Activated T-helper 2 cell treated with anti-CD3 and anti-CD28 coated beads, Interferon-gamma antibody, Interleukin-2, Interleukin-4, amounts not matched to agents 10 μg/mL and 5 μg/mL and 100 μg/mL, durations not matched to agents 14 hours and 24 hours and 36 hours (primary cell): ENCODE results near the gene XDH. TPM values are rescaled to one million over a fixed set of nuclear protein-coding genes. Genes with fewer than 3 reads are reported as not detected.

Source experiments
- DNase-seq: peaks from one replicate; pipeline ENCODE4 v3.0.0; 2021; ENCODE audit warnings: low spot score
- H3K27ac Mint-ChIP-seq: one replicate; pipeline ENCODE4 v1.8.0; 2021; ENCODE audit warnings: mixed read lengths
- H3K27me3 Mint-ChIP-seq: one replicate; pipeline ENCODE4 v1.8.0; 2021; ENCODE audit warnings: low read depth, mixed read lengths
- H3K36me3 Mint-ChIP-seq: one replicate; pipeline ENCODE4 v1.8.0; 2021; ENCODE audit warnings: low read depth, mixed read lengths
- H3K4me1 Mint-ChIP-seq: one replicate; pipeline ENCODE4 v1.8.0; 2021; ENCODE audit warnings: low read depth, mixed read lengths
- H3K4me3 Mint-ChIP-seq: one replicate; pipeline ENCODE4 v1.8.0; 2021; ENCODE audit warnings: low read depth, mild to moderate bottlenecking, moderate library complexity, mixed read lengths
- H3K9me3 Mint-ChIP-seq: one replicate; pipeline ENCODE4 v1.8.0; 2021; ENCODE audit warnings: mixed read lengths
- intact Hi-C: fragments of 100-400 bp; cut with micrococcal nuclease; formaldehyde crosslinking; loops from one replicate; pipeline ENCODE4 v1.15.1; 2023
- total RNA-seq: library from RNA; stranded (reverse); gene quantifications from 2 replicates; pipeline ENCODE4 v1.2.3, GENCODE V29; 2022

XDH gene
- total RNA-seq, 1 donor from 2014 or later: not detected

DNA sequence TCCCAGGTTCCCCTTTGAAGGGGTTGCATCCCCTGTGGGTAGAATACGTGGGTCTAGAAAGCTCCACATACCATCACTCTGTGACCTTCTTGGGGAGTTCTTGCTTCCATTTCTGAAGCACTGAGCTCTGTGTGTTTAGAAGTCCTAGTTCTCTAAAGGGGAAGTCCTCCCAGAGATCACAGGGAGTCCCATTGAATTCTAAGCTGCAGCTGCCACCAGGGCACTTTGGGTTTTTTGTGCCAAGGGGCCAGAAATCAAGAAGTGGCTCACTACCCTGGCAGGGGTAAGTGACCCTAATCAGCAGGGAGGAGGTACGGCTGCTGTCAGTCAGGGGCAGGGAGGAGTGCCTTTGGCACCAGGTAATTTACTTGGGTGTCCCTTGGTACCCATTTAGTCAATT, 109.7 kb downstream of the XDH start:
- H3K27ac Mint-ChIP-seq: no peak overlapping the region
- H3K4me1 Mint-ChIP-seq: no peaks in the 10 kb centered on the region
- H3K27me3 Mint-ChIP-seq: peaks cover 38% of the 10 kb centered on the region
- no peak for DNase-seq
- H3K4me3 Mint-ChIP-seq: no peak overlapping the region
- no peaks in the 10 kb centered on the region for H3K36me3 Mint-ChIP-seq
- intact Hi-C loops: no loop called here
- peaks cover 5% of the 10 kb centered on the region for H3K9me3 Mint-ChIP-seq

DNA sequence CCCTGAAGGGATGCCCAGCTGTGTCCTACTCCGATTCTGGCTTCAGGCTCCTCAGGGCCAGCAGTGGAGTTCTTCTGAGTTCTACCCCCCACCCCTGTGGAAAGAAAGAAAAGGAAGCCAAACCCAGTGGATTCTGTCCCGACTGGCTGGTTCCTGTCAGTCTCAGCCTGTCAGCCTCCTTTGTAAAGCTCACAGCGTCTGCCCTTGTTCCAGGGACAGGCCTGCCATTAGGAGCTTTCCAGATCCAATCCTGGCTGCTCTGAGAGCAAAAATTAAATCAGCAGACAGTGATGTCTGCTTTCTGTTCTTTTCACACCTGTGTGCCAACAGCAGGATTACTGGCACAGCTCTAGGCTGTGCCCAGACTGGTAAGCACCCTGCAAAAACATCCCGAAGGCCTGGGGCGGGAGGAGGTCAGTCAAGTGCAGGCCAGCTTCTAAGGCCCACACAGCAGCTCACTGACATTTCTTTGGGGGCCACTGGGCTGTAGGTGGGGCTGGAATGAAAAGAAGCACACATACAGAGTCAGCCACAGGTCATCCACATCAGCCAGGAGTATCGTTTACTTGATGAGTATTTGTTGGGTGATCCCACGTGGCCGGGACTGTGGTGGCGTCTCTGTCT, 111.5 kb downstream of the XDH start:
- no peak for DNase-seq
- Mint-ChIP-seq H3K27me3 (peaks cover 28% of the 10 kb centered on the region), H3K4me3 (no peak overlapping the region), H3K4me1 (no peaks in the 10 kb centered on the region), H3K36me3 (no peaks in the 10 kb centered on the region), H3K27ac (no peak overlapping the region), H3K9me3 (no peaks in the 10 kb centered on the region)
- intact Hi-C loops: no loop called here

DNA sequence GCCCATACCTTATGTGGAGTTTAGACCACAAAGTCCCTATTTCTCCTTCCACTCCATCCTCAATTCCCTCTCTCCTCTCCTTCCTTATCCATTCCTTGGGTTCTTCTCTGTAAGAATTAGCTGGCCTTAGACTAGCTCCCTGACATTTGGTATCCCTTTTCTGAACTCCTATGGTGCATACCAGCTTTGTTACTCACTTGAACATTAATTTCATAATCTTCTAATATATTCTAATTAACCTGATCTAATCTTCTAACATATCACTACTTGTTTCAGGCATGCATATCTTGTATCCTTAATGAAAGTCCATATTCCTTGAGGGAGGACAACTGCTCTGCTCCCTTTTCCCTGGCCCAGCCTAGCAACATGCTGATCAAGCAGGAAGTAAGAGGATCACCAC, 114.2 kb downstream of the XDH start:
- no peaks in the 10 kb centered on the region for H3K36me3 Mint-ChIP-seq
- intact Hi-C loops: no loop called here
- DNase-seq: no peak
- no peaks in the 10 kb centered on the region for H3K4me1 Mint-ChIP-seq
- no peak overlapping the region for H3K27ac Mint-ChIP-seq
- no peaks in the 10 kb centered on the region for H3K9me3 Mint-ChIP-seq
- H3K27me3 Mint-ChIP-seq: peaks cover 10% of the 10 kb centered on the region
- H3K4me3 Mint-ChIP-seq: no peak overlapping the region

DNA sequence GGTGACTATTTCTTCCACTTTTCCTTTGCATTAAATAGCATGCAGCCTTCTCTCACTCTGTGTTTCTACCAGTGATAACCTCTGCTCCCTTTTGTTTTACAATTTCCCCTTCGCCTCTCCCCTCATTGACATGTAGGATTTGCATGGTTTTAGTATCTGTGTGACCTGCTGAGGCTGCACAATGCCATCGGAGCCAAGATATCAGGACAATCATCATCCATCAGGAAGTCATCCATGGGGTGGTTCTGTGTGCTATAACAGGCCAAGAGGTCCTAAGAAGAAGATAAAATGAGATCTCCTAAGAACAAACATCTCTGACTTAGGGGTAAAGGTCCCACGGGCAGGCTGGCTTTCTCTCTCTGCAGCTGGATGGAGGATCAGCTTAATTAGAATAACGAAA, 115.0 kb downstream of the XDH start:
- Mint-ChIP-seq H3K27ac (no peak overlapping the region), H3K36me3 (no peaks in the 10 kb centered on the region), H3K4me3 (no peak overlapping the region), H3K4me1 (no peaks in the 10 kb centered on the region), H3K27me3 (peaks cover 13% of the 10 kb centered on the region), H3K9me3 (no peaks in the 10 kb centered on the region)
- no peak for DNase-seq
- intact Hi-C loops: loop anchor here (5.0 kb wide), 1 partner anchor 33 kb away; no protein-coding TSS in a partner anchor

DNA sequence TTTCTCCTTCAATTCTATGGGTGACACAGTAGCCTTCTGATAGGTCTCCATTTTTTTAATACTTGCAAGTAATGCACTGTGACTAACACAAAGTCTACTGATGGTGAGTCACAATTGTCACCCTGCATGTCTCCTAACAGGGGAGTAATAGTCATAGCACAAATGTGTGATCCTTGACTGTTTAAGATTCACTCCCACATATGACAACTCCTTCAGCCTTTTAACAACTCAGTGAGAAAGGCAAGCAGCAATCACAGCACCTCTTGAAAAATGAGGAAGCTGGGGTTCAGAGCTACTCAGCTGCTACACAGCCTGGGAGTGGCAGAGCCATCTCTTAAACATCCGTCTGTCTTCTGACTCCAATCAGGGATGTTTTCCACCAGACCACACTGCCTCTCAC, 116.8 kb downstream of the XDH start:
- Mint-ChIP-seq H3K27me3 (peaks cover 10% of the 10 kb centered on the region), H3K36me3 (no peaks in the 10 kb centered on the region), H3K4me1 (peaks cover 2% of the 10 kb centered on the region), H3K4me3 (no peak overlapping the region), H3K9me3 (no peaks in the 10 kb centered on the region), H3K27ac (no peak overlapping the region)
- intact Hi-C loops: loop anchor here (5.0 kb wide), 1 partner anchor 35 kb away; no protein-coding TSS in a partner anchor
- no peak for DNase-seq

DNA sequence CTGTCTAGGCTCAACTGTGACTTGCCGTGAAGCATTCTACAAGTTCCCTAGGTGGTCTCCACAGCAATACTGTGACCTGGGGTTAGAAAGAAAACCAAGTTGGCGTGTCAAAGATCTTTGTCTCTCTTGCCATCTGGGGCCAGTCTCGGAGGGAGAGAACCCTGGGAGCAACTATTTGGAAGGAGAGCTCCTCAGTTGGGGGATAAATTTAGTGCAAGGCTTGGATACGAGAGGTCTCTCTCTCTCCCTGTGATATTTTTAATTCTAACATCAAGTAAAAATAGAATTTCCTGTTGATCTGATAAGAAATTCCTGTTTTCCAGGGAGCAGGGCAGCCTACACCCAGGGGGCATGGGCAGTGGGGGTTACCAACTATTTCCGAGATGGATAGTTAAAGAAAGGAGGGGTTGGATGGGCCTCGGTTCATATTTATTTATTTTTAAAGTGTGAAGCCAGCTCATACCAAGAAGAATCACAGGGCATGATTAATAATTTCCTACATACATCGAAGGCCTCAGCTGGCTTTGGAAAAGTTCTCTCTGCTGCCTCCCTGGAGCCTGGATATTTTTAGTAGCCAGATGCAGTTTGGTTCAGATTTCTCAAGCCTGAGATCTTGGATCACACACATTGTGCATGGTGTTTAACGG, 117.8 kb downstream of the XDH start:
- intact Hi-C loops: loop anchor here (5.0 kb wide), 1 partner anchor 36 kb away; no protein-coding TSS in a partner anchor
- Mint-ChIP-seq H3K27me3 (peaks cover 10% of the 10 kb centered on the region), H3K9me3 (no peaks in the 10 kb centered on the region), H3K4me1 (peaks cover 2% of the 10 kb centered on the region), H3K4me3 (no peak overlapping the region), H3K36me3 (no peaks in the 10 kb centered on the region), H3K27ac (no peak overlapping the region)
- no peak for DNase-seq

DNA sequence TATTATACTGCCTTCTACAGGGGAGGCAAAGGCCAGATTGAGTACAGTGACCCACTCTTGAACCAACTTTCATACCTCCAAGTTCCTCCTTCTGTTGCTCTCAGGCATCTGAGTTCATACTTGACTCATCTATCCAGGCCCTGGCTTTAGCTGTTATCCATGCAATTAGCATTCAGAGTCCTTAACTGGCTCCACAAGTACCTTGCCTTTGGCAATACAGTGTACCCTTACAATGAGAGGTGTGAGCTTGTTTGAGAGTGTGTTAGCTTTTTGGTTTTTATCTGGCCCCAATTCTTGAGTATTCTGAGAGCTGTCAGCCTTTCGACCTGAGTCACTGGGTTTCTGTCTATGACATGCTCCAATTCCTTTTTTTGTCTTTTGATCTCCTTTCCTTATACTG, 120.3 kb downstream of the XDH start:
- no peak for DNase-seq

DNA sequence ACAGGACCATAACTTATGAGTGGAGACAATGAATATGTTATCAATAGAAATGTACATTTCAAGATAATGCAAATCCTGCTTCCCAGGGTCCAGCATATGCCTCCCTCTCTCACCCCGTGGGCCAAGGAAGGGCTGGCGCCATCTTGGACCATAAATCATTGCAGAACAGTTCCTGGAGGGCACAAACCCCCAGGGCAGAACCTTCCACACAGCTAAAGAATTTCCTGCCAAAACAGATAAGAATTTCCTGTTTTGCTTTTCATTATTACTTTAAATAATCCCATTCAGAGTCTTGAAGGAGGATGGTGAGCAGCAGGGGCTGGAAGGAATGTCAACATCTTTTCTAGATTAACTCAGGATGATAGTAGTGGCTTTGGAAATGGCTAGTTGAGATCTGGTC, 126.9 kb downstream of the XDH start:
- intact Hi-C loops: no loop called here
- H3K4me1 Mint-ChIP-seq: no peaks in the 10 kb centered on the region
- H3K9me3 Mint-ChIP-seq: no peaks in the 10 kb centered on the region
- no peaks in the 10 kb centered on the region for H3K36me3 Mint-ChIP-seq
- H3K27me3 Mint-ChIP-seq: no peaks in the 10 kb centered on the region
- DNase-seq: no peak
- H3K27ac Mint-ChIP-seq: no peak overlapping the region
- H3K4me3 Mint-ChIP-seq: no peak overlapping the region

More for the DNA sequence above, 120.3 kb downstream of the XDH start:
- Mint-ChIP-seq H3K9me3 (no peaks in the 10 kb centered on the region), H3K27ac (no peak overlapping the region), H3K36me3 (no peaks in the 10 kb centered on the region), H3K27me3 (peaks cover 4% of the 10 kb centered on the region), H3K4me1 (peaks cover 2% of the 10 kb centered on the region), H3K4me3 (no peak overlapping the region)
- intact Hi-C loops: no loop called here

DNA sequence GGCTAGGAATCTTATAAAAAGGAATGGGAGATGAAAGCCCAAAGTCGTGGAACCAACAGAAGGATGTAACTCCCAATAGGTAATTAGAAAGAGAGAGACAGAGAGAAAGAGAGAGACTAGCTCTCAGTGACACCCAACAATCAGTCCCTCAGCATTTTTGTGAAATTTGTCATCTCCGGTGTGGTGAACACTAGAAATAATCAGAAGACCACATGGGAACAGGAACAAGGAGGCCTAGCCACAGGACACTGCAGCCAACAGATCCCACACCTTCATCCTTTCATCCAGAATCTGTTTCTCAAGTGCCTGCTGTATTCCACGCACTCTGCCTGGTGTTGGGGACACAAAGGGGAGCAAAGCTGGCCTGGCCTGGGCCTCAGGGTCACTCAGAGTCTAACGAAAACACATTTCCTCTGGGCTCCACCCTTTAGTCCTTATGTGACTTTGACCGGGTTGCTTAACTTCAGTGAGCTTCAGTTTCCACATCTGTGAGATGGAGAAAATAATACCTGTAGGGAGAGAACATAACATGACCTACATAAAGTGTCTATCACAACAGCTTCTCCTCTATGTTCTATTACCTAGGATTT, 127.5 kb downstream of the XDH start:
- no peaks in the 10 kb centered on the region for H3K27me3 Mint-ChIP-seq
- no peak overlapping the region for H3K4me3 Mint-ChIP-seq
- DNase-seq: no peak
- no peaks in the 10 kb centered on the region for H3K9me3 Mint-ChIP-seq
- H3K36me3 Mint-ChIP-seq: no peaks in the 10 kb centered on the region
- H3K4me1 Mint-ChIP-seq: no peaks in the 10 kb centered on the region
- H3K27ac Mint-ChIP-seq: no peak overlapping the region
- intact Hi-C loops: no loop called here

DNA sequence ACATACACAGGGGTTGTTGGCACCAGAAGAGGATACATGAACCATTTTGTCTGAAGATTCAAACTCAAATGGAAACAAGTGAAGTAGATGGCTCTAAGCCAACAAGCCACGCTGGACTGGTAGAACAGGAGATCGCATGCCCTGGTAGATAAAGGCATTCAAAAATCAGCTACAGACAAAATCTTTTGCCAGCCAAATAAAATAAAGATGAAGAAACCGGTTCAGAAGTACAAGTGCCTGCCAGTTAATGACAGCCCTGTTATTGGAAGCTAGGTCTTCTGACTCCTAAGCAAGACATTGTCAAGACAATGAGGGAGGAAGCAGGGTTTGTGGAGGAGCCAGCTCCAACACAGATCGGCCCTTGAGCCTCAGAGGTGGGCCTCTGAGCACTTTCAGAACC, 128.3 kb downstream of the XDH start:
- peaks cover 4% of the 10 kb centered on the region for H3K27me3 Mint-ChIP-seq
- no peak overlapping the region for H3K27ac Mint-ChIP-seq
- H3K4me3 Mint-ChIP-seq: no peak overlapping the region

More for the DNA sequence above, 128.3 kb downstream of the XDH start:
- Mint-ChIP-seq H3K9me3 (no peaks in the 10 kb centered on the region), H3K36me3 (no peaks in the 10 kb centered on the region), H3K4me1 (no peaks in the 10 kb centered on the region)
- intact Hi-C loops: no loop called here
- DNase-seq: no peak

Other genes starting within 250 kb of the XDH start
- 0.18 and 0.27 TPM in 2 replicates for gene CAPN14, start 197.2 kb downstream of the XDH start, total RNA-seq
- gene EHD3, start 180.6 kb downstream of the XDH start, total RNA-seq: 1.6 and 2.0 TPM in 2 replicates
- gene SRD5A2, start 166.2 kb upstream of the XDH start, total RNA-seq: not detected in 2 replicates